D721Med (cell line): Measurements from ENCODE around the gene DNMT3A.
"Not testable (repeated sequence)": the region's sequence is repeated elsewhere in the genome, so short reads cannot be mapped to it uniquely, and the experiment has no call there.

Experiments
- DNase-seq: peaks from one replicate; pipeline ENCODE4 v3.0.0; 2011; ENCODE audit warnings: low spot score; ENCODE audit not compliant: insufficient read length
- FAIRE-seq: peaks from 2 replicates; lab custom pipeline; 2011; peaks lifted over from hg19 to GRCh38; lab: Jason Lieb, UNC
- CTCF ChIP-seq: IDR thresholded peaks from 2 replicates; pipeline ENCODE4 v1.5.1; 2012; ENCODE audit warnings: mild to moderate bottlenecking, control low read depth; ENCODE audit not compliant: insufficient read depth; ENCODE audit errors: missing control alignments

The DNMT3A gene

GRCh38 chr2:25279091-25279651, 62.6 kb downstream of the DNMT3A start:
- DNase-seq (no peak), FAIRE-seq (no peak)
- TF ChIP-seq CTCF: no peak

DNA sequence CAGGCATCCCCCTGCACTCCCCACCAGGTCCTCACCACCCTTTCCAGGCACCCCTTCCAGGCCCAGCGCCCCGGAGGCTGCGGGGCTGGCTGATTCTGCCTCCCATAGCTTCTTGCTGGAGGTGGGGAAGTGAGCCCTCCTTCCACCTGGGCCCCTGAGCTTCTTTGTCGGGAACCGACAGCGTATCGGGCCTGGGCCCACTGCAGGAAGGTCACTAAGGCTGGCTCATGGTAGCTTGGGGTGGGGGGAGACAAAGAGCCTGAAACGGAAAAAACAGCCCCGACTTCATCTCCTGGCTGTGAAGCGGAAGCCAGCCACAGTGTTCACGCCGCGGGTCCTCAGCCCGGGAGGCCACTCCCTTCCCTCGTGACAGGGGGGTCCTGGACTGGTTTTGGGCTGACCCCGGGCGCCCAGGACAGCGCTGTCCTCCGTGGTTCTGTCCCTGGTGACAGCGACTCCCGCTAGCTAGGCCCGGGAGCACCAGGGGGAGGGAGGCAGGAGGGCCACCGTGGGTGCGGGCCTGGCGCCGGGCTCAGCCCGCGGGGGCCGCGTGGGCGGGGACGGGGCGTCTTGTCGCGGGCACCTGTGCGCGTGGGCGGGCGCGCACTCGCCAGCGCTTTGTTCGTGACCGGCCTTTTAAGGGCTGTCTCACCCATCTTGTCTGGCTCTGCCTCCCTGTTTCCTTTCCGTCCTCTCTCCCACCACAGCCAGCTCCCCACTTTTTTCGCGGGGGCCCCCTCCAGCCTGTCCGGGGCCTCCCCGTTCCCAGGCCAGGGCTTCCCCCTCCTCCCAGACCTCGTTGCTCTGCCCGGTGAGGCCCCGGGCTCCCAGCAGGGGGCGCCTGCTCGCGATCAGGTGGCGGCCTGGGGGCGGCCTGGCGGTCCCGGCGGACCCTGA, 64.9 kb downstream of the DNMT3A start:
- TF ChIP-seq CTCF: no peak
- FAIRE-seq: no peak
- DNase-seq: no peak

DNA sequence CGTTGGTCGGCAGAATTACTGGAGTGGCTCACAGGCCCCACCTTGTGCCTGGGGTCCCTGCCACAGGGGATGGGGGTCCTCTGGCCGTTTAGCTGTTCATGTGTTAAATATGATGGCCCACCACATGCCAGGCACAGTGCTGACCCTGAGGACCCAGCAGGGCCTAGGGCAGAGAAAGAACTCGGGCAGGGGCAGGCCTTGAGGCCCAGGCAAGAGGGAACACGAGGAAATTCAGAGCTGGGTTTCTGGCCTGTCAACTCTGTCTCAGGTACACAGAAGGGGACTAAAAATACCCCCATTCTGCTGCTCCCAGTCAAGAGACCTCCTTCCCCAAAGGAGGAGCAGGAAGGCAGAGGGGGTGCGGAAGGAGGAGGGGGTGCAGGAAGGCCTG, 66.2 kb downstream of the DNMT3A start:
- TF ChIP-seq CTCF: no peak
- FAIRE-seq: no peak
- no peak for DNase-seq

DNA sequence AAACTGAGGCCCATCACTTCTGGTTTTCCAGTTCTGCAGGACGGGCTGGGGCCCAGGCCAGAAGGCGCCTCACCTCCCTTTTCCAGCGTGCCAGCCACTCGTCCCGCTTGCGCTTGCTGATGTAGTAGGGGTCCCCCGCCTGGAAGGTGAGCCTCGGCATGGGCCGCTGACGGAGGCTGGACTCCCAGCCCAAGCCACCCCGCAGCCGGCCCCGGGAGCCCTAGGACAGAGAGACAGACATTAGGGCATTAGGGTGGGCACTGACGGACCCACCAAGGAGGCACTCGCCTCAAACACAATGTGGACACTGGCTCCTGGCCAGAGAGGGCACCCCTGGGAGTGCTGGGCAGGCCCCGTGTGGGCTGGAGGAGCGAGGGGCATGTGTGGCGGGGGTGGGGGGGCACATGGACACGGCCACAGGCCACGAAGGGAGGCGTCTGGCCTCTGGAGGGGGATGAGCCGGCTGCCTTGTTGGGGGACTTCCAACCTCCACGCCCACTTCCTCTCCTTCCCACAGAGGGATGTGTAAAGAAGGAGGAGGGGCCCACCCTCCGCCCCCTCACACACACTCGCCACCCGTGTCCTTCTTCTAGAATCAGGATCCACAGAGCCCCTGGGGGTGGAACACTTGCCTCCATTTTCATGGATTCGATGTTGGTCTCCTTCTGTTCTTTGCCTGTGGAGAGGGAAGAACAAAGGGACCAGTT, 66.7 kb downstream of the DNMT3A start:
- TF ChIP-seq CTCF: no peak
- no peak for FAIRE-seq

GRCh38 chr2:25273985-25274535, 67.7 kb downstream of the DNMT3A start:
- no peak for TF ChIP-seq CTCF
- no peak for DNase-seq
- no peak for FAIRE-seq

More for the DNA sequence above, 66.7 kb downstream of the DNMT3A start:
- no peak for DNase-seq

DNA sequence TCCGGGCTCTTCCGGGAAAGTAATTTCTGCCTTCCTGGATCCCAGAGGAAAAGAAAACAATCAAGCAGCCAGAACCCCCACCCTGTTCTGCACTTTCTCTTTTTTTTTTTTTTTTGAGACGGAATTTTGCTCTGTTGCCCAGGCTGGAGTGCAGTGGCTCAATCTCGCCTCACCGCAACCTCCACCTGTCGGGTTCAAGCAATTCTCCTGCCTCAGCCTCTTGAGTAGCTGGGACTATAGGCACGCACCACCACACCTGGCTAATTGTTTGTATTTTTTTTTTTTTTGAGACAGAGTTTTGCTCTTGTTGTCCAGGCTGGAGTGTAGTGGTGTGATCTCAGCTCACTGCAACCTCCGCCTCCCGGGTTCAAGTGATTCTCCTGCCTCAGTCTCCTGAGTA, 69.0 kb downstream of the DNMT3A start:
- DNase-seq, FAIRE-seq: not testable (repeated sequence)

GRCh38 chr2:25270061-25270460, 71.7 kb downstream of the DNMT3A start:
- no peak for DNase-seq
- no peak for FAIRE-seq
- TF ChIP-seq CTCF: no peak
